Measurements from ENCODE around the gene NOL3. TPM values are rescaled to one million over a fixed set of nuclear protein-coding genes. Genes with fewer than 3 reads are reported as not detected.

NOL3 gene
- total and polyA plus RNA-seq, 8 donors = 11.4 to 492 (median 35.3) TPM

- WGBS, 5 donors = 85 to 94% (median 88%) methylated on average over 3 of the region's 3 CpGs
- Histone ChIP-seq H3K27me3 (no peaks in the 10 kb centered on the region), H3K4me3 (no peak overlapping the region), H3K36me3 (peaks cover 23 to 47% (median 30%) of the 10 kb centered on the region in 4 donors), H3K9me3 (no peaks in the 10 kb centered on the region), H3K4me1 (peaks cover 0 to 4% (median 0%) of the 10 kb centered on the region in 4 donors), H3K27ac (no peak overlapping the region)
- intact Hi-C loops (cut with DNase I; ENCODE audit: low total_unique reads) = no loop called here
- no peak for DNase-seq
- TF ChIP-seq POLR2A (IDR thresholded peaks at IDR 0.05) (no peak), CTCF (IDR thresholded peaks at IDR 0.05) (no peak), EP300 (IDR thresholded peaks at IDR 0.05) (no peak), POLR2AphosphoS5 (IDR thresholded peaks at IDR 0.05) (no peak)
These were observed 36.5 kb downstream of the NOL3 start for GRCh38 chr16:67206838-67207248.

GRCh38 chr16:67207249-67208091, 37.1 kb downstream of the NOL3 start:
- intact Hi-C loops (cut with DNase I; ENCODE audit: low total_unique reads) = no loop called here
- Histone ChIP-seq H3K36me3 (peaks cover 16 to 41% (median 24%) of the 10 kb centered on the region in 4 donors), H3K27me3 (no peaks in the 10 kb centered on the region), H3K27ac (no peak overlapping the region), H3K4me1 (peaks cover 0 to 4% (median 0%) of the 10 kb centered on the region in 4 donors), H3K4me3 (no peak overlapping the region), H3K9me3 (no peaks in the 10 kb centered on the region)
- 49 to 73% (median 61%) methylated on average over 11 to 21 of the region's 21 CpGs for WGBS, 5 donors
- no peak for TF ChIP-seq EP300 (IDR thresholded peaks at IDR 0.05)
- no peak for TF ChIP-seq CTCF (IDR thresholded peaks at IDR 0.05)
- no peak for TF ChIP-seq POLR2AphosphoS5 (IDR thresholded peaks at IDR 0.05)
- DNase-seq = no peak

GRCh38 chr16:67208154-67208896, 38.0 kb downstream of the NOL3 start:
- intact Hi-C loops (cut with DNase I; ENCODE audit: low total_unique reads) = no loop called here
- WGBS, 5 donors = 81 to 91% (median 84%) methylated on average over 6 to 11 of the region's 11 CpGs
- no peak for TF ChIP-seq POLR2AphosphoS5 (IDR thresholded peaks at IDR 0.05)
- TF ChIP-seq EP300 (IDR thresholded peaks at IDR 0.05) = no peak
- no peak for TF ChIP-seq CTCF (IDR thresholded peaks at IDR 0.05)
- TF ChIP-seq POLR2A (IDR thresholded peaks at IDR 0.05) = no peak

GRCh38 chr16:67209565-67209964, 39.2 kb downstream of the NOL3 start:
- Histone ChIP-seq H3K27ac (no peak overlapping the region), H3K4me3 (no peak overlapping the region), H3K4me1 (peaks cover 15 to 22% (median 16%) of the 10 kb centered on the region in 4 donors), H3K9me3 (no peaks in the 10 kb centered on the region), H3K27me3 (no peaks in the 10 kb centered on the region), H3K36me3 (peaks cover 0 to 20% (median 3%) of the 10 kb centered on the region in 4 donors)
- intact Hi-C loops (cut with DNase I; ENCODE audit: low total_unique reads) = no loop called here
- DNase-seq = no peak
- TF ChIP-seq POLR2AphosphoS5 (IDR thresholded peaks at IDR 0.05) = no peak
- TF ChIP-seq EP300 (IDR thresholded peaks at IDR 0.05) = no peak
- no peak for TF ChIP-seq CTCF (IDR thresholded peaks at IDR 0.05)
- no peak for TF ChIP-seq POLR2A (IDR thresholded peaks at IDR 0.05)
- 82 to 88% (median 84%) methylated on average over 7 to 8 of the region's 8 CpGs for WGBS, 5 donors

More at GRCh38 chr16:67208154-67208896, 38.0 kb downstream of the NOL3 start:
- H3K27me3 ChIP-seq = no peaks in the 10 kb centered on the region
- no peak for DNase-seq
- H3K4me1 ChIP-seq = peaks cover 3 to 9% (median 4%) of the 10 kb centered on the region in 4 donors
- no peaks in the 10 kb centered on the region for H3K9me3 ChIP-seq
- H3K4me3 ChIP-seq = no peak overlapping the region
- peaks cover 9 to 32% (median 15%) of the 10 kb centered on the region in 4 donors for H3K36me3 ChIP-seq
- no peak overlapping the region for H3K27ac ChIP-seq
